Stomach smooth muscle (tissue), 2 donors: ENCODE measurements around the gene PDHB.

Source experiments
- H3K27ac ChIP-seq: one replicate; pipeline ENCODE4 v1.7.0; 2013; ENCODE audit warnings: mild to moderate bottlenecking, low read length, inconsistent platforms
- H3K27me3 ChIP-seq, 2 donors: one replicate each; pipeline ENCODE4 v1.7.0; 2013; ENCODE audit warnings: low read length in 2 of 2; ENCODE audit not compliant: insufficient read depth in 2 of 2, control insufficient read depth in 1 of 2
- H3K36me3 ChIP-seq, 2 donors: one replicate each; pipeline ENCODE4 v1.7.0; 2013; ENCODE audit warnings: low read length in 2 of 2; ENCODE audit not compliant: control insufficient read depth in 2 of 2, insufficient read depth in 2 of 2
- H3K4me1 ChIP-seq: one replicate; pipeline ENCODE4 v1.7.0; 2013; ENCODE audit warnings: low read length; ENCODE audit not compliant: control insufficient read depth, insufficient read depth
- H3K4me3 ChIP-seq, 2 donors: one replicate each; pipeline ENCODE4 v1.7.0; 2013; ENCODE audit warnings: low read length in 2 of 2
- H3K9ac ChIP-seq, 2 donors: one replicate each; pipeline ENCODE4 v1.7.0; 2013; ENCODE audit warnings: low read length in 2 of 2, mild to moderate bottlenecking in 1 of 2
- H3K9me3 ChIP-seq, 2 donors: one replicate each; pipeline ENCODE4 v1.7.0; 2013; ENCODE audit warnings: low read length in 2 of 2; ENCODE audit not compliant: control insufficient read depth in 2 of 2
- donor health status: healthy.
- donor health status: Pancreatic carcinoma.

Gene PDHB

DNA sequence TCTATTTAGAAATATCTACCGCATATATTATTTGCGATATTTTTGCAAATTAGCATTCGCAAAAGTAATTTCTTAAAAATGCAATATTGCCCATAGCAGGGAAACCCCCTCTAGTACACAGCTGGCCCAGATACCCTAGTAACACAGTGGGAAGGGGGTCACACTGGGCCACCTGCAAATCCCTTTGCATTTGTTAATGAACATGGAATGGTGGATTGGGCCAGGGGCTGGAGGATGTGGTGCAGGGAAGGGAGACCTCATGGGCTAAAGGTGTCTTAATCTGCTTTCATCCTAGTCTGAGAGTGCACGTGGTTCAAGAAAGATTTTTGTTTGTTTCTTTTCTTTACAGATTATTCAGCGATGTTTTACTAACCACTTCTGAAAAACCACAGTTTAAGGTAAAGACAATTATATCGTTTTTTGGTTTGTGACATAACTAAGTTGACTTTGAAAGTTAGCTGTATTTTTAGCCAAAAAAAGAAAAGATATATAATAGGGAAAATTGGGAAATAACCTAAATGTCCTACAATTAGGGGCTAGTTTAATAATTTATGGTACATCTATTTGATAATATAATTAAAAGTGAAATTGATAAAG, 30.0 kb downstream of the PDHB start:
- no peak overlapping the region for H3K9ac ChIP-seq
- no peak overlapping the region for H3K27ac ChIP-seq
- H3K36me3 ChIP-seq: peaks cover 13 to 17% of the 10 kb centered on the region in 2 donors
- H3K27me3 ChIP-seq: no peaks in the 10 kb centered on the region
- peaks cover 3% of the 10 kb centered on the region for H3K4me1 ChIP-seq
- H3K9me3 ChIP-seq: no peaks in the 10 kb centered on the region
- H3K4me3 ChIP-seq: no peak overlapping the region

- Histone ChIP-seq H3K9me3 (no peaks in the 10 kb centered on the region), H3K4me1 (peaks cover 5% of the 10 kb centered on the region), H3K9ac (peak overlapping the region in 1 of 2 donors; percentile 29), H3K4me3 (no peak overlapping the region), H3K27me3 (no peaks in the 10 kb centered on the region), H3K36me3 (peaks cover 36 to 38% of the 10 kb centered on the region in 2 donors), H3K27ac (peak overlapping the region; percentile 24)
These were observed 34.8 kb downstream of the PDHB start for GRCh38 chr3:58398669-58399333.

DNA sequence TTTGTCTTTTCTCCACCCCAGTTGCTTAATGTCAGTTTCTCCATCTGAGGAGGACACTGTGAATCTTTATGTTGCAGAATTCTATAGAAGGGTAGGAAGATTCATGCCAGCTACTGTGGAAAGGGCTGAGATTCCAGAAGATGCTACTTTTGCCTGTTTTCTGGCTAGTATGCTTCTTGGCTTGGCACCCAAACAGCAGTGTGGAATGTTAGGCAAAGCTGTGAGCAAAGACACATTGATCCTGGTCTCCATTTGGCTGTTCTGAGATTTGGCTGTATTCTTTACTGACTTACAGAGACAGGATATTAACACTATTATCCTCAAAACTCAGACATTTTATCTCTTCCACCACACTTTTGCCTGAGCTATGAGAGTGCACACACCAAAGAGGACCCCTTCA, 39.3 kb downstream of the PDHB start:
- H3K4me3 ChIP-seq: no peak overlapping the region
- H3K27ac ChIP-seq: no peak overlapping the region
- peaks cover 27 to 32% of the 10 kb centered on the region in 2 donors for H3K36me3 ChIP-seq
- H3K27me3 ChIP-seq: no peaks in the 10 kb centered on the region
- no peaks in the 10 kb centered on the region for H3K9me3 ChIP-seq
- no peak overlapping the region for H3K9ac ChIP-seq
- H3K4me1 ChIP-seq: peaks cover 9% of the 10 kb centered on the region

DNA sequence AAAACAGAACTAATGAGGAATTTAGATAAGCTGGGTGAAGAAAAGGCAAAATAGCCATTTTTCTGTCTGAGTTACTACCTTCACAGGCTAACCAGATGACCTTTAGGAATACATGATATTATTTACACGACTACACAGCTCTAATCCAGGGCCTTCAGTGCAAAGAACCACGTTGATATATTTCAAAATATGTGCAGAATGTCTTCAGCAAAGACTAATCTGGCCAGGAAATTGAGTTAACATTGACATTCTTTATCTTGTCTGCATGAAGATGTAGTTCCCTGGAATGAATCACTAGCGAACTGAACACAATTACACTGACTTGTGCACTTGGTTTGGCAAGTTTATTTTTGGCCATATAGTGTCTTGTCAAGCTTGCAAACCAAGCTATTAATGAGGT, 41.5 kb downstream of the PDHB start:
- Histone ChIP-seq H3K4me1 (peaks cover 14% of the 10 kb centered on the region), H3K9ac (no peak overlapping the region), H3K27ac (no peak overlapping the region), H3K27me3 (no peaks in the 10 kb centered on the region), H3K36me3 (peaks cover 14 to 17% of the 10 kb centered on the region in 2 donors), H3K4me3 (no peak overlapping the region), H3K9me3 (no peaks in the 10 kb centered on the region)

- H3K9me3 ChIP-seq: no peaks in the 10 kb centered on the region
- no peak overlapping the region for H3K4me3 ChIP-seq
- peaks cover 7 to 9% of the 10 kb centered on the region in 2 donors for H3K36me3 ChIP-seq
- H3K9ac ChIP-seq: no peak overlapping the region
- no peaks in the 10 kb centered on the region for H3K27me3 ChIP-seq
- H3K27ac ChIP-seq: no peak overlapping the region
- peaks cover 23% of the 10 kb centered on the region for H3K4me1 ChIP-seq
These were observed 42.3 kb downstream of the PDHB start for GRCh38 chr3:58391156-58391865.

GRCh38 chr3:58388550-58389091, 45.0 kb downstream of the PDHB start:
- H3K9me3 ChIP-seq: no peaks in the 10 kb centered on the region
- no peaks in the 10 kb centered on the region for H3K27me3 ChIP-seq
- H3K36me3 ChIP-seq: peaks cover 0 to 2% of the 10 kb centered on the region in 2 donors
- H3K9ac ChIP-seq: no peak overlapping the region
- no peak overlapping the region for H3K27ac ChIP-seq
- peaks cover 35% of the 10 kb centered on the region for H3K4me1 ChIP-seq
- peak overlapping the region in 1 of 2 donors; percentile 15 for H3K4me3 ChIP-seq

DNA sequence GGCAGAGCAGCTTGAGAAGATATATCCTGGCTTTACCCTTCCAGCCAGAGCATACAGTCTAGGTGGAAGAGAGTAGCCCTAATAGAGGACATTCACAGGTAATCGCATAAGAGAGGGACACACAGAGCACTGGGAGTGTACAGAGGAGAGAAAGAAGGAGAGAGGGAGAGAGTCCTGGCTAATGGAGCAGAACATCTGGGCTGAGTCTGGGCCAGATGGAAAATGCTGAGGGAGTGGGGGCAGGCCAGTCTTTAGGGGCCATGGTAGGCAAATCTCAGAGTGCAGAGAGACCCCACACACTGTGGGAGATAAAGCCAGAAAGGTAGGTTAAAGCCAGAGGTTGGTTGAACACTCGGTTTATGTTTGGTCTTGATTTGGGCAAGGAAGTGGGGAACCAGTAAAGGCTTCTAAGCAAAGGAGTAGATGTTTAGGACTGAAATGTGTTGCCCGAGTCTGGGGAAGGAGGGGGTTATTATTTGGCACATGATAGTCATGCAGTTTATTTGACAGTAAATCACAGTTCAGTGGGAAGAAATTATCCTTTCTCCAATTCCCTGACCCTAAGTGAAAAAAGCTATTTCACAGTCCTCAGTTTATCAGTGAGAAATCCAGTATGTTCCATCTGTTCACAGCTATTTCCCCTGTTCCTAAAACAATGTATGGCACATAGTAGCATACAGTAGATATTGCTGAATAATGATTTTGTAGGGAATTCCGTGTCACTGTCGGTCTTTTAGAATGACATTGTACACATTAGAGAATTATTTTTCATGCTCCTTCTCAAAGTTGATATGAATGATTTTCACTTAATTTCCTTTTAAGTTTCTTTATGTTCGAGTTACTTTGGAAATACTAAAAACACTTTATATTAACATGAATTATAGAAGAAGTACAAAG, 45.7 kb downstream of the PDHB start:
- peaks cover 35% of the 10 kb centered on the region for H3K4me1 ChIP-seq
- H3K9ac ChIP-seq: peak overlapping the region in 1 of 2 donors; percentile 2
- H3K36me3 ChIP-seq: peaks cover 0 to 2% of the 10 kb centered on the region in 2 donors
- H3K4me3 ChIP-seq: peak overlapping the region; percentile 2 to 22
- H3K27me3 ChIP-seq: no peaks in the 10 kb centered on the region
- H3K27ac ChIP-seq: peak overlapping the region; percentile 50
- H3K9me3 ChIP-seq: no peaks in the 10 kb centered on the region

- Histone ChIP-seq H3K27me3 (no peaks in the 10 kb centered on the region), H3K4me1 (peaks cover 31% of the 10 kb centered on the region), H3K9me3 (no peaks in the 10 kb centered on the region), H3K9ac (no peak overlapping the region), H3K27ac (peak overlapping the region; percentile 50), H3K36me3 (peaks cover 0 to 2% of the 10 kb centered on the region in 2 donors), H3K4me3 (no peak overlapping the region)
These were observed 46.8 kb downstream of the PDHB start for GRCh38 chr3:58386626-58387365.

DNA sequence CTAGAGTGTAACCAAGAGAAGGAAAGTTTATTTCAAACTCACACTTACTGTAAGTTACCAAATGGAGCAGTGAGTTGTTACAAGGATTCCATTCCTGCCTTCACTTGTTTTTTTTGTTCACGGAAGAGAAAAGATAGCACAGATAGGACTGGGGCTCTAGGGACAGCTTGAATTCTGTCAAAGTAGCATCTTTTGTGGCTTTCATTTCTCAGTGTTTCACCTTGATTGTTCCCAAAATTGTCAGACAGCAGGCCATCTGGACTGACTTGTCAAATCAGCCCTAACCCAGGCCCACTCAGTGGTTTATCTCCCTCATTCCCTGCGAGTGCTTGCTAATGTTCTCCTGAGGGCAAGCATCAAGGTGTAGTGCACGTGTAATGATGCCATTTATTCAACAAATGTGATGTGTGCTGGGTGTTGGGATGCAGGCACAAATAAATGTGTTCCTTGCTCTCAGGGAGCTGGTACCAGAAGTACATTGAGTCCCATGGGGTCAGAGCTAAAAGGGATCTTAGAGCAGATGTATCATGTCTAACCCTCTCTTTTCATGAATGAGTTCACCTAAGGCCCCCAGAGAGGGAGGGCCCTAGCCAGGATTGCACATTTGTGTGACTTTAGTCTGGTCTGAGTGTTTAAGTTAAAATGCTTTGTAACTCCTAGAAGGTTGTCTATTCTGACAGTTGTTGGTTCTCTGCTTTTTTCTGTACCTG, 49.1 kb downstream of the PDHB start:
- Histone ChIP-seq H3K27me3 (no peaks in the 10 kb centered on the region), H3K4me1 (peaks cover 31% of the 10 kb centered on the region), H3K27ac (peak overlapping the region; percentile 3), H3K9ac (peak overlapping the region in 1 of 2 donors; percentile 13), H3K9me3 (no peaks in the 10 kb centered on the region), H3K36me3 (peaks cover 0 to 2% of the 10 kb centered on the region in 2 donors), H3K4me3 (no peak overlapping the region)
